Spinal cord (tissue), 10 donors: ENCODE data around the gene STRN4. TPM values are rescaled to one million over a fixed set of nuclear protein-coding genes. Genes with fewer than 3 reads are reported as not detected.

Experiments used
- DNase-seq, 6 donors: peaks; one replicate each; pipeline versions ENCODE4 v3.0.0 to v3.0.0-alpha.2; 2013 to 2015; ENCODE audit warnings: low spot score in 6 of 6, low read depth in 4 of 6
- H3K27ac ChIP-seq: one replicate; pipeline ENCODE4 v1.5.1; 2013; ENCODE audit warnings: low read depth, low read length, control low read depth
- H3K27me3 ChIP-seq: one replicate; pipeline ENCODE4 v1.6.1; 2013; ENCODE audit warnings: low read length; ENCODE audit not compliant: control insufficient read depth, insufficient read depth
- H3K36me3 ChIP-seq: one replicate; pipeline ENCODE4 v1.6.1; 2013; ENCODE audit warnings: low read length; ENCODE audit not compliant: control insufficient read depth, insufficient read depth
- H3K4me1 ChIP-seq: one replicate; pipeline ENCODE4 v1.6.1; 2013; ENCODE audit warnings: low read length; ENCODE audit not compliant: control insufficient read depth, insufficient read depth
- H3K4me3 ChIP-seq: one replicate; pipeline ENCODE4 v1.5.1; 2013; ENCODE audit warnings: low read depth, low read length, control low read depth
- H3K9me3 ChIP-seq: one replicate; pipeline ENCODE4 v1.6.1; 2013; ENCODE audit warnings: low read length; ENCODE audit not compliant: control insufficient read depth, insufficient read depth
- WGBS: methylation state at CpG from one replicate; pipeline ENCODE4 v1.1.5; 2013; ENCODE audit warnings: missing lambda C conversion rate; ENCODE audit not compliant: insufficient coverage; 5-methylcytosine and 5-hydroxymethylcytosine counted together
- polyA plus RNA-seq, 2 donors: library from polyadenylated mRNA; unstranded; fragments of 120-200 nt; gene quantifications; one replicate each; pipeline ENCODE4 v1.2.1, GENCODE V29; 2013; ENCODE audit not compliant: insufficient read length in 2 of 2
- total RNA-seq, 2 donors: library from RNA; depleted of rRNA in 1 of 2; stranded (reverse); fragments of 120-200 nt in 1 of 2; fragments of >200 nt in 1 of 2; gene quantifications; one replicate each; pipeline versions ENCODE4 v1.2.3 to v1.2.4, GENCODE V29; 2013 to 2014
- donor health status: healthy.

Gene STRN4
- total and polyA plus RNA-seq, 4 donors = 42.4 to 155 (median 98.5) TPM

DNA sequence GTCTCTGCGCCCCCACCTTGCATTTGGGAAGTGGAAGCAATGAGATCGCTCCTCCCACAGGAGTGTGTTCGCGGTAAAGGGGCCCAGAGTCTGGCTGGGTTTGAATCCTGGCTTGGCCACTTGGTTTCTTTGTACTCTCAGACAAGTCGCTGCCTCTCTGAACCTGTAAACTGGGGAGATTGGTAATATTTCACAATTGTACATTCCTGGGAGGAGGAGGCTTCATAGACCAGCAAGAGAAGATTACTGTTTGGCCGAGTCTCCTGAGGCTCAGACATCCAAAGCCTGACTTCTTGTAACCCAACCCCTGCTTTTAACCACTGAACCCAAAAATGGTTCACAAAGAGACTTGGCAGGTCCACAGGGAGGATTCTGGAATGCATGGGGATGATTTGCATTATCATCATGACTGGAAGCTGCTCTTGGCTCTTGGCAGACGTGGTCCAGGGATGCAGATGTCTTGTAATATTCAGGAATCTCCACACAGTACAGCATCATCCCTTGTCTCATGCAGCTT is 13.6 kb upstream of the STRN4 start:
- Histone ChIP-seq H3K27ac (no peak overlapping the region), H3K4me3 (no peak overlapping the region), H3K36me3 (peaks cover 38% of the 10 kb centered on the region), H3K27me3 (no peaks in the 10 kb centered on the region), H3K9me3 (no peaks in the 10 kb centered on the region), H3K4me1 (peaks cover 20% of the 10 kb centered on the region)
- peak in 1 of 6 donors; percentile 32 for DNase-seq
- WGBS = 39% methylated on average over 5 of the region's 7 CpGs

DNA sequence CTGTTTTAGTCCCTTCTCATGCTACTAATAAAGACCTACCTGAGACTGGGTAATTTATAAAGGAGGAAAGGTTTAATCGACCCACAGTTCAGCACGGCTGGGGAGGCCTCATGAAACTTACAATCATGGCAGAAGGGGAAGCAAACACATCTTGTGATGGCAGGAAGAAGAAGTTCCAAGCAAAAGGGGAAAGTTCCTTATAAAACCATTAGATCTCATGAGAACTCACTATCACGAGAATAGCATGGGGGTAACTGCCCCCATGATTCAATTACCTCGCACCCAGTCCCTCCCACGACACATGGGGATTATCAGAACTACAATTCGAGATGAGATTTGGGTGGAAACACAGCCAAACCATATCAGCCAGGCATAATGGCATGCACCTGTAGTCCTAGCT is 13.0 kb upstream of the STRN4 start:
- Histone ChIP-seq H3K36me3 (peaks cover 41% of the 10 kb centered on the region), H3K4me3 (no peak overlapping the region), H3K27me3 (no peaks in the 10 kb centered on the region), H3K27ac (peak overlapping the region; percentile 15), H3K4me1 (peaks cover 16% of the 10 kb centered on the region), H3K9me3 (no peaks in the 10 kb centered on the region)
- DNase-seq = no peak
- 87% methylated on average over 3 of the region's 6 CpGs for WGBS

DNA sequence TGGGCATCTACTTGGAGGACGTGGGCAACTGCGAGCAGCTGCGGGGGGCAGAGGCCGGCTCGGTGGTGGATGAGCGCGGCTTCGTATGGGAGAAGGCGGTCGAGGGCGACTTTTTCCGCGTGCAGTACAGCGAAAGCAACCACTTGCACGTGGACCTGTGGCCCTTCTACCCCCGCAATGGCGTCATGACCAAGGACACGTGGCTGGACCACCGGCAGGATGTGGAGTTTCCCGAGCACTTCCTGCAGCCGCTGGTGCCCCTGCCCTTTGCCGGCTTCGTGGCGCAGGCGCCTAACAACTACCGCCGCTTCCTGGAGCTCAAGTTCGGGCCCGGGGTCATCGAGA is 10.3 kb upstream of the STRN4 start:
- Histone ChIP-seq H3K4me3 (no peak overlapping the region), H3K4me1 (peaks cover 21% of the 10 kb centered on the region), H3K9me3 (no peaks in the 10 kb centered on the region), H3K27ac (no peak overlapping the region), H3K36me3 (peaks cover 51% of the 10 kb centered on the region), H3K27me3 (no peaks in the 10 kb centered on the region)
- DNase-seq = no peak
- 83% methylated on average over 29 of the region's 30 CpGs for WGBS

DNA sequence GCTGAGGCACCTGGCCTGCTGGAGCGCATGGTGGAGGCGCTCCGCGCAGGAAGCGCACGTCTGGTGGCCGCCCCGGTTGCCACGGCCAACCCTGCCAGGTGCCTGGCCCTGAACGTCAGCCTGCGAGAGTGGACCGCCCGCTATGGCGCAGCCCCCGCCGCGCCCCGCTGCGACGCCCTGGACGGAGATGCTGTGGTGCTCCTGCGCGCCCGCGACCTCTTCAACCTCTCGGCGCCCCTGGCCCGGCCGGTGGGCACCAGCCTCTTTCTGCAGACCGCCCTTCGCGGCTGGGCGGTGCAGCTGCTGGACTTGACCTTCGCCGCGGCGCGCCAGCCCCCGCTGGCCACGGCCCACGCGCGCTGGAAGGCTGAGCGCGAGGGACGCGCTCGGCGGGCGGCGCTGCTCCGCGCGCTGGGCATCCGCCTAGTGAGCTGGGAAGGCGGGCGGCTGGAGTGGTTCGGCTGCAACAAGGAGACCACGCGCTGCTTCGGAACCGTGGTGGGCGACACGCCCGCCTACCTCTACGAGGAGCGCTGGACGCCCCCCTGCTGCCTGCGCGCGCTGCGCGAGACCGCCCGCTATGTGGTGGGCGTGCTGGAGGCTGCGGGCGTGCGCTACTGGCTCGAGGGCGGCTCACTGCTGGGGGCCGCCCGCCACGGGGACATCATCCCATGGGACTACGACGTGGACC is 9.7 kb upstream of the STRN4 start:
- H3K4me1 ChIP-seq = peaks cover 21% of the 10 kb centered on the region
- no peak overlapping the region for H3K4me3 ChIP-seq
- peaks cover 54% of the 10 kb centered on the region for H3K36me3 ChIP-seq
- H3K27ac ChIP-seq = no peak overlapping the region
- no peak for DNase-seq
- 80% methylated on average over 86 of the region's 86 CpGs for WGBS
- no peaks in the 10 kb centered on the region for H3K27me3 ChIP-seq
- H3K9me3 ChIP-seq = no peaks in the 10 kb centered on the region

DNA sequence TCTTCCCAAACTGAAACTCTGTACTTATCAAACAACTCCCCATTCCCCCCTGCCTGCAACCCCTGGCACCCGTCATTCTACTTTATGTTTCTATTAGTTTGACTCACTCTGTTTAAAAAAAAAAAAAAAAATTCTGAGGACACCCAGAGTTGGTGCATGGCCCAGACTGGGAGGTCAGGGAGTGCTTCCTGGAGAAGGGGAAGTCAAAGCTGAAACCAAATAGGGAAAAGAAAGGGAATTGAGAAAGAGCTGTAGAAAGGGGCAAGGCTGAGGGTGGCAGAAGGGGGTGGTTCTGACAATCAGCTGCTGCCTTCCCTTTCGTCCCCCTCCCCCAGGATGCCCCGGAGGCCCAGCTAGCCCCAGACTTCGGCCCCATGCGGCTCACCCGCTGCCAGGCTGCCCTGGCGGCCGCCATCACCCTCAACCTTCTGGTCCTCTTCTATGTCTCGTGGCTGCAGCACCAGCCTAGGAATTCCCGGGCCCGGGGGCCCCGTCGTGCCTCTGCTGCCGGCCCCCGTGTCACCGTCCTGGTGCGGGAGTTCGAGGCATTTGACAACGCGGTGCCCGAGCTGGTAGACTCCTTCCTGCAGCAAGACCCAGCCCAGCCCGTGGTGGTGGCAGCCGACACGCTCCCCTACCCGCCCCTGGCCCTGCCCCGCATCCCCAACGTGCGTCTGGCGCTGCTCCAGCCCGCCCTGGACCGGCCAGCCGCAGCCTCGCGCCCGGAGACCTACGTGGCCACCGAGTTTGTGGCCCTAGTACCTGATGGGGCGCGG is 9.0 kb upstream of the STRN4 start:
- Histone ChIP-seq H3K36me3 (peaks cover 61% of the 10 kb centered on the region), H3K27ac (no peak overlapping the region), H3K4me3 (no peak overlapping the region), H3K27me3 (no peaks in the 10 kb centered on the region), H3K9me3 (no peaks in the 10 kb centered on the region), H3K4me1 (peaks cover 21% of the 10 kb centered on the region)
- 75% methylated on average over 38 of the region's 39 CpGs for WGBS
- DNase-seq = no peak

DNA sequence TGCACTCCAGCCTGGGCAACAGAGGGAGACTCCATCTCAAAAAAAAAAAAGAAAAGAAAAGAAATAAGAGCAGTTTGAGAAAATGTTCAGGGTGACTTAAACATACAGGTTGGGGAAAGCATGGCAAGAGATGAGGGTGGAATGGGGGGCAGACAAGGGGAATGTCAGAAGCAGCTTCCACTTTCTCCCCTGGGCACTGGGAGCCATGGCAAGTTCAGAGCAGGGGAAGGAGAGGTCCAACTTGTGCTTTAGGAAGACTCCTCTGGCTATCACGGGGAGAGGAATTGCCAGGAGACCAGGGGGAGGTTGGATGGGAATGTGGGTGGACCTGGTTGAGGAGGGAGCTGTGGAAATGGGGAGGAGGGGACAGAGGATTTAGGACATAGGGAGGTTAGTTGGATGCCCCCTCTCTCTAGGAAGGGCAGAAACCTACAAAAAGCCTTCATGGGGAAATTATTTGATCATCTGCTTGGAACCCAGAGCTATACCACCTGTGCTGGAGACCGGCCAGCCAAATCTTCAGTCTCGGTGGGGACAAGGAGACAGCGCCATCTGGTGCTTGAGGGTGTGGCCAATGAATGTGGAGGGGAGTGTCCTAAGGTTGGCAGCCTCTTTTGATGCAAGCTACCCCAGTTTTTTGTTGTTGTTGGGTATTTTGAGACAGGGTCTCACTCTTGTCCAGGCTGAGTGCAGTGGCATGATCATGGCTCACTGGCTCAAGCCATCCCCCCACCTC is 7.3 kb upstream of the STRN4 start:
- Histone ChIP-seq H3K4me3 (no peak overlapping the region), H3K36me3 (peaks cover 67% of the 10 kb centered on the region), H3K4me1 (peaks cover 17% of the 10 kb centered on the region), H3K9me3 (no peaks in the 10 kb centered on the region), H3K27me3 (no peaks in the 10 kb centered on the region), H3K27ac (no peak overlapping the region)
- peak in 2 of 6 donors; percentile 63 to 80 for DNase-seq
- 24% methylated on average over 3 of the region's 4 CpGs for WGBS

DNA sequence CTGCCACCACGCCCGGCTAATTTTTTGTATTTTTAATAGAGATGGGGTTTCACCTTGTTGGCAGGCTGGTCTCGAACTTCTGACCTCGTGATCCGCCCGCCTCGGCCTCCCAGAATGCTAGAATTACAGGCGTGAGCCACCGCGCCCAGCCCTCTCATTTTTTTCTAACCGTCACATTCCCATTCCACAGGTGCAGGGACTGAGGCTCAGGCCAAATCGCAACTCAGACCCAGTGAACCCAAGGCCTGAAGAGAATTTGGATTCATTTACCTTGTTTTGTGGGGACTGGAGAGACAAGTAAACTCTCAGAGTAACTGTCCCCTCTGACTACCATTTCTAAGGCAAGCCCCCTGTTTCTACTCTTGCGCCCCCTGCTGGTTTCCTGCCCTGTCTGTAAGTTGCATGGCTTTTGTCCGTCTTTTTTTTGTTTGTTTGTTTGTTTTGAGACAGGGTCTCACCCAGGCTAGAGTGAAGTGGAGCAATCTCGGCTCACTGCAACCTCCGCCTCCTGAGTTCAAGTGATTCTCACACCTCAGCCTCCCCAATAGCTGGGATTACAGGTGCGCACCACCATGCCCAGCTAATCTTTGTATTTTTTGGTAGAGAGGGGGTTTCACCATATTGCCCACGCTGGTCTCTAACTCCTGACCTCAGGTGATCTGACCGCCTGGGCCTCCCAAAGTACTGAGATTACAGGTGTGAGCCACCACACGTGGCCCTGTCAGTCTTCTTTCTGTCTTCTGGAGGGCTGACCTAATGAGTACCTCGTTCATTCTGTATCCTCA is 2.3 kb upstream of the STRN4 start:
- peak in 2 of 6 donors; percentile 63 to 75 for DNase-seq
- 98% methylated on average over 10 of the region's 21 CpGs for WGBS

DNA sequence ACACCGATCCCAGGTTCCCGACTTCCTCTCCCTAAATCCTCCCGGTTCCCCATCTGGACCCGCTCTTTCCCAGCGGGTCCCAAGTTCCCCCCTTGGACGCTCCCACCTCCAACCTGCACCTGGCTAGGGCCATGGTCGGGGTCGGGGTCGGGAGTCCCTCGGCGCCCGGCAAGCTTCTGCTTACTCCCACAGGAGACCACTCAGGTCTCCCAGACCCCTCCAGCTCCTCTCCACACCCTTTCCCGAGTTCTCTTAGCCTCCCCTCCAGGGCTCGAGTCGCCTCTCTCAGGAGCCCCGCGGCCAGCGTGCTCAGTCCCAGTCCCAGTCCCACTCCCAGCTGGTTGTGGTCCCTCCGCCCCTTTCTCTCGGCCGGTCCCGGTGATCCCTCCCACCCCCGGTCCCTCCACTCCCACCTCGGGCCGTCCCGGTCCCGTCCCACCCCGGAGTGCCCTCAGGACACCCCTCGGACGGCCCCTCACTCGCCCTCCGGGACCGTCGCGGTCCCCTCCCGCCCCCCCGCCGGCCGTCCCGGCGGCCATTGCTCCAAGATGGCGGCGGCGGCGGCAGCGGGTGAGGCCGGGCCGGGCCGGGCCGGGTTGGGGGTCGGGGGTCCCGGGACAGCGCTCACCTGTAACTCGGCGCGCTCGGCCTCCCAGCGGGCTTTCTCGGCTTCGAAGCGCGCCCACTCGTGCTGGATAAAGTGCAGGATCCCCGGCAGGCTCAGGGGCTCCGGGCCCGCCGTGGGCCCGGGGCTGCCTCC is 549 bp downstream of the STRN4 start, which contains the start of gene FKRP:
Gene FKRP, plus strand, starts transcription at position 537 of the 760 bp plus-strand sequence. CDS start 9,394 bp downstream, outside the sequence.
- peaks cover 37% of the 10 kb centered on the region for H3K4me1 ChIP-seq
- under 1% methylated on average over 68 of the region's 68 CpGs for WGBS
- no peaks in the 10 kb centered on the region for H3K27me3 ChIP-seq
- H3K9me3 ChIP-seq = no peaks in the 10 kb centered on the region
- H3K27ac ChIP-seq = peak within 1 kb of the TSS; percentile 61
- peak within 1 kb of the TSS; percentile 79 for H3K4me3 ChIP-seq
- peak in 3 of 6 donors; percentile 23 to 64 (median 53) for DNase-seq
- peaks cover 33% of the 10 kb centered on the region for H3K36me3 ChIP-seq

More for the DNA sequence above, 2.3 kb upstream of the STRN4 start:
- peaks cover 35% of the 10 kb centered on the region for H3K36me3 ChIP-seq
- H3K4me1 ChIP-seq = peaks cover 26% of the 10 kb centered on the region
- no peak overlapping the region for H3K4me3 ChIP-seq
- H3K27ac ChIP-seq = no peak overlapping the region
- no peaks in the 10 kb centered on the region for H3K27me3 ChIP-seq
- H3K9me3 ChIP-seq = no peaks in the 10 kb centered on the region
